Measurements from ENCODE around the gene NCBP2L.

Gene NCBP2L

GRCh38 chrX:107827852-107828251 is 50.3 kb downstream of the NCBP2L start:
- H3K4me2 ChIP-seq (ENCODE audit: low read length), result no peak overlapping the region
- no peaks in the 10 kb centered on the region for H4K20me1 ChIP-seq (ENCODE audit: control insufficient read depth, insufficient read depth, low read depth, low read length)
- H3F3A ChIP-seq (ENCODE audit: control insufficient read depth, insufficient read depth), result no peaks in the 10 kb centered on the region
- H3K4me1 ChIP-seq (ENCODE audit: control insufficient read depth, low read length), result no peaks in the 10 kb centered on the region
- TF ChIP-seq CTCF (IDR thresholded peaks at IDR 0.05; ENCODE audit: low read depth, low read length, poor library complexity, severe bottlenecking), result no peak
- TF ChIP-seq EZH2phosphoT487 (IDR thresholded peaks at IDR 0.05; ENCODE audit: borderline replicate concordance, low read length), result no peak
- no peaks in the 10 kb centered on the region for H3K9me3 ChIP-seq (ENCODE audit: control insufficient read depth, insufficient read depth, low read length)
- H3K27ac ChIP-seq (ENCODE audit: low read depth, low read length), result no peak overlapping the region
- H3K27me3 ChIP-seq (ENCODE audit: control insufficient read depth, low read length), result peaks cover 22% of the 10 kb centered on the region
- H3K36me3 ChIP-seq (ENCODE audit: control insufficient read depth, low read length), result no peaks in the 10 kb centered on the region
- no peaks in the 10 kb centered on the region for H3K9me2 ChIP-seq (replicated peaks; ENCODE audit: control insufficient read depth, low read length)
- H3K79me2 ChIP-seq (ENCODE audit: control insufficient read depth, low read length), result no peaks in the 10 kb centered on the region
- H3K4me3 ChIP-seq (ENCODE audit: low read length), result no peak overlapping the region

- Histone ChIP-seq H3K9me2 (replicated peaks; ENCODE audit: control insufficient read depth, low read length) (no peaks in the 10 kb centered on the region), H3K4me2 (ENCODE audit: low read length) (no peak overlapping the region), H3F3A (ENCODE audit: control insufficient read depth, insufficient read depth) (no peaks in the 10 kb centered on the region), H3K4me3 (ENCODE audit: low read length) (no peak overlapping the region), H3K9me3 (ENCODE audit: control insufficient read depth, insufficient read depth, low read length) (no peaks in the 10 kb centered on the region), H3K4me1 (ENCODE audit: control insufficient read depth, low read length) (no peaks in the 10 kb centered on the region), H3K27ac (ENCODE audit: low read depth, low read length) (no peak overlapping the region), H3K79me2 (ENCODE audit: control insufficient read depth, low read length) (no peaks in the 10 kb centered on the region), H4K20me1 (ENCODE audit: control insufficient read depth, insufficient read depth, low read depth, low read length) (no peaks in the 10 kb centered on the region), H3K27me3 (ENCODE audit: control insufficient read depth, low read length) (peaks cover 21% of the 10 kb centered on the region), H3K36me3 (ENCODE audit: control insufficient read depth, low read length) (no peaks in the 10 kb centered on the region)
- no peak for TF ChIP-seq CTCF (IDR thresholded peaks at IDR 0.05; ENCODE audit: low read depth, low read length, poor library complexity, severe bottlenecking)
- TF ChIP-seq EZH2phosphoT487 (IDR thresholded peaks at IDR 0.05; ENCODE audit: borderline replicate concordance, low read length), result no peak
These were observed 52.3 kb downstream of the NCBP2L start for GRCh38 chrX:107829878-107830277.

- no peaks in the 10 kb centered on the region for H3K9me3 ChIP-seq (ENCODE audit: control insufficient read depth, insufficient read depth, low read length)
These were observed 53.7 kb downstream of the NCBP2L start for GRCh38 chrX:107831071-107831730.

More at GRCh38 chrX:107831071-107831730, 53.7 kb downstream of the NCBP2L start:
- H3K4me1 ChIP-seq (ENCODE audit: control insufficient read depth, low read length), result no peaks in the 10 kb centered on the region
- H3K27ac ChIP-seq (ENCODE audit: low read depth, low read length), result no peak overlapping the region
- H3K79me2 ChIP-seq (ENCODE audit: control insufficient read depth, low read length), result no peaks in the 10 kb centered on the region
- H3K4me3 ChIP-seq (ENCODE audit: low read length), result no peak overlapping the region
- no peaks in the 10 kb centered on the region for H4K20me1 ChIP-seq (ENCODE audit: control insufficient read depth, insufficient read depth, low read depth, low read length)
- H3F3A ChIP-seq (ENCODE audit: control insufficient read depth, insufficient read depth), result no peaks in the 10 kb centered on the region
- H3K4me2 ChIP-seq (ENCODE audit: low read length), result no peak overlapping the region
- TF ChIP-seq EZH2phosphoT487 (IDR thresholded peaks at IDR 0.05; ENCODE audit: borderline replicate concordance, low read length) (no peak), CTCF (IDR thresholded peaks at IDR 0.05; ENCODE audit: low read depth, low read length, poor library complexity, severe bottlenecking) (no peak)
- peaks cover 13% of the 10 kb centered on the region for H3K27me3 ChIP-seq (ENCODE audit: control insufficient read depth, low read length)
- H3K36me3 ChIP-seq (ENCODE audit: control insufficient read depth, low read length), result no peaks in the 10 kb centered on the region
- H3K9me2 ChIP-seq (replicated peaks; ENCODE audit: control insufficient read depth, low read length), result no peaks in the 10 kb centered on the region
